OCI-LY1 (cell line): Measurements from ENCODE around the gene BHLHE23.

Experiments used
- CTCF ChIP-seq: fragments of 200-600 bp; sonication (generic), shearing (Covaris generic); IDR thresholded peaks from 2 replicates; pipeline ENCODE4 v1.5.1; 2017; ENCODE audit warnings: mild to moderate bottlenecking, antibody characterized with exemption, low read length, moderate library complexity, mixed read lengths
- EZH2 ChIP-seq: fragments of 200-600 bp; sonication (generic), shearing (Covaris generic); IDR thresholded peaks from 2 replicates; pipeline ENCODE4 v1.8.0; 2017; ENCODE audit warnings: borderline replicate concordance, mixed run types, mild to moderate bottlenecking, antibody characterized with exemption, low read length, moderate library complexity, mixed read lengths

- TF ChIP-seq CTCF: no peak
- no peak for TF ChIP-seq EZH2
These were observed 4.3 kb downstream of the BHLHE23 start for GRCh38 chr20:63002511-63002910.
